GM12878 (cell line): ENCODE results near the gene STXBP1. TPM values are rescaled to one million over a fixed set of nuclear protein-coding genes. Genes with fewer than 3 reads are reported as not detected.

ENCODE experiments used
- ATAC-seq: fragments of 200-7000 bp; cut with Tn5 transposase; 3 replicates; pipeline ENCODE4 v1.9.1; 2020; ENCODE audit warnings: mild to moderate bottlenecking, moderate library complexity
- BruUV-seq: library from RNA; stranded (reverse); fragments of 400-500 nt; replicated peaks from 2 replicates; lab custom pipeline; 2021; lab: Mats Ljungman, UMichigan
- CTCF ChIA-PET: fragments of 300-600 bp; sonication (Branson Sonifier 250); formaldehyde crosslinking; extraction: SDS; loops from one replicate; lab custom pipeline; 2021; ENCODE audit warnings: inconsistent platforms; lab: Yijun Ruan, JAX
- POLR2A ChIA-PET: fragments of 350-600 bp; formaldehyde crosslinking; extraction: SDS; loops from one replicate; lab custom pipeline; 2021; ENCODE audit warnings: inconsistent platforms; lab: Charles Lee
- RAD21 ChIA-PET: fragments of 300-600 bp; sonication (Branson Sonifier 250); formaldehyde crosslinking; loops from one replicate; lab custom pipeline; 2023; ENCODE audit warnings: antibody characterized with exemption; ENCODE audit not compliant: unreplicated experiment; lab: Charles Lee
- SMC1A ChIA-PET: fragments of 300-600 bp; sonication (Branson Sonifier 250); formaldehyde crosslinking; loops from one replicate; lab custom pipeline; 2023; ENCODE audit not compliant: unreplicated experiment, uncharacterized antibody; lab: Charles Lee
- DNase-seq: peaks from one replicate; pipeline ENCODE4 v3.0.0-alpha.2; 2011; ENCODE audit warnings: low read depth, low spot score
- FAIRE-seq: peaks from 3 replicates; lab custom pipeline; 2011; peaks lifted over from hg19 to GRCh38; lab: Jason Lieb, UNC
- H2AFZ ChIP-seq: 2 replicates; pipeline ENCODE4 v1.6.0; 2011; ENCODE audit warnings: low read depth, low read length, control low read depth; ENCODE audit not compliant: control insufficient read depth
- H3K27ac ChIP-seq: 2 replicates; pipeline ENCODE4 v1.5.1; 2011; ENCODE audit warnings: control low read depth; ENCODE audit not compliant: control insufficient read depth, insufficient read depth
- H3K27me3 ChIP-seq, 2 experiments: replicated peaks in 1 of 2; 2 replicates each; pipeline versions ENCODE4 v1.6.0 to v1.6.1; 2011; ENCODE audit warnings: low read length in 1 of 2; ENCODE audit not compliant: control insufficient read depth in 2 of 2, insufficient read depth in 2 of 2
- H3K36me3 ChIP-seq, 2 experiments: 2 replicates each; pipeline ENCODE4 v1.5.1; 2011; ENCODE audit warnings: low read length in 1 of 2; ENCODE audit not compliant: control insufficient read depth in 2 of 2, insufficient read depth in 2 of 2
- H3K4me1 ChIP-seq: 2 replicates; pipeline ENCODE4 v1.6.1; 2011; ENCODE audit warnings: mild to moderate bottlenecking, low read length, moderate library complexity, mixed read lengths; ENCODE audit not compliant: control insufficient read depth, insufficient read depth
- H3K4me2 ChIP-seq: 2 replicates; pipeline ENCODE4 v1.6.0; 2011; ENCODE audit warnings: control low read depth; ENCODE audit not compliant: control insufficient read depth, insufficient read depth
- H3K4me3 ChIP-seq: fragments of 200-600 bp; sonication (generic); 2 replicates; pipeline ENCODE4 v1.5.1; 2016
- H3K79me2 ChIP-seq: 2 replicates; pipeline ENCODE4 v1.6.0; 2011; ENCODE audit warnings: low read length; ENCODE audit not compliant: control insufficient read depth, insufficient read depth
- H3K9ac ChIP-seq: 2 replicates; pipeline ENCODE4 v1.8.0; 2011; ENCODE audit warnings: low read length, control low read depth, mixed read lengths; ENCODE audit not compliant: control insufficient read depth, insufficient read depth
- H3K9me3 ChIP-seq: replicated peaks from 3 replicates; pipeline ENCODE4 v1.5.1; 2011; ENCODE audit warnings: mild to moderate bottlenecking, low read length; ENCODE audit not compliant: control insufficient read depth, insufficient read depth
- H4K20me1 ChIP-seq: 2 replicates; pipeline ENCODE4 v1.6.0; 2011; ENCODE audit not compliant: control insufficient read depth, insufficient read depth
- E2F8 ChIP-seq: fragments of 450-650 bp; IDR thresholded peaks from 2 replicates; pipeline ENCODE4 v1.6.1; 2018; ENCODE audit warnings: mild to moderate bottlenecking, low read depth, moderate library complexity; ENCODE audit not compliant: partially characterized antibody
- E4F1 ChIP-seq: fragments of 450-650 bp; IDR thresholded peaks from 2 replicates; pipeline ENCODE4 v1.6.1; 2018; ENCODE audit warnings: borderline replicate concordance, mild to moderate bottlenecking; ENCODE audit not compliant: partially characterized antibody
- MYC ChIP-seq: IDR thresholded peaks from 2 replicates; pipeline ENCODE4 v1.6.1; 2011; ENCODE audit warnings: mild to moderate bottlenecking, low read length, moderate library complexity, inconsistent platforms; ENCODE audit not compliant: insufficient read depth, insufficient replicate concordance, insufficient read length, severe bottlenecking
- NFYB ChIP-seq: IDR thresholded peaks from 2 replicates; pipeline ENCODE4 v1.6.1; 2011; ENCODE audit warnings: low read depth, mild to moderate bottlenecking, low read length, improper control_type of control experiment, moderate library complexity; ENCODE audit not compliant: insufficient read depth
- RUNX3 ChIP-seq: IDR thresholded peaks from 2 replicates; pipeline ENCODE4 v1.6.1; 2012; ENCODE audit warnings: low read length, inconsistent platforms
- SMAD5 ChIP-seq: IDR thresholded peaks from 2 replicates; pipeline ENCODE4 v1.6.1; 2016; ENCODE audit warnings: antibody characterized with exemption, low read depth
- ZBED1 ChIP-seq: IDR thresholded peaks from 2 replicates; pipeline ENCODE4 v1.6.1; 2016; ENCODE audit warnings: borderline replicate concordance
- ZBTB4 ChIP-seq: fragments of 450-650 bp; formaldehyde crosslinking; IDR thresholded peaks from 2 replicates; pipeline ENCODE4 v1.4.0; 2022; ENCODE audit warnings: mild to moderate bottlenecking, moderate library complexity
- ZNF217 ChIP-seq: fragments of 450-650 bp; IDR thresholded peaks from 2 replicates; pipeline ENCODE4 v1.6.1; 2017; ENCODE audit warnings: antibody characterized with exemption, mild to moderate bottlenecking
- WGBS: methylation state at CpG from one replicate; pipeline ENCODE4 v1.1.6; 2016; ENCODE audit warnings: low lambda C conversion rate; ENCODE audit not compliant: insufficient replicate concordance, insufficient coverage; ENCODE audit errors: missing lambda C conversion rate; 5-methylcytosine and 5-hydroxymethylcytosine counted together
- in situ Hi-C: fragments of 300-500 bp; cut with MboI; formaldehyde crosslinking; loops from 9 replicates; pipeline ENCODE4 v1.14.3; 2018; ENCODE audit warnings: mixed read lengths
- intact Hi-C: fragments of 100-400 bp; cut with micrococcal nuclease; formaldehyde crosslinking; loops from one replicate; pipeline ENCODE4 v1.14.2; 2022; ENCODE audit not compliant: unreplicated experiment
- polyA plus RNA-seq, 11 experiments: library from polyadenylated mRNA; depleted of rRNA in 4 of 11; unstranded in 6 of 11; stranded (reverse) in 5 of 11; fragments of >200 nt; fragmentation: Nextera tagmentation in 4 of 11; fragmentation: Illumina TruSeq in 1 of 11; extraction: Ambion mirVana in 4 of 11; extraction: Trizol in 1 of 11; gene quantifications; 1 replicate in 1 of 11; 2 replicates in 10 of 11; pipeline versions ENCODE4 v1.2.1 to v1.2.3, GENCODE V29; 2011 to 2016; ENCODE audit warnings: inconsistent platforms in 2 of 11, missing spikeins in 2 of 11, low read depth in 1 of 11
- total RNA-seq, 4 experiments: library from RNA; depleted of rRNA in 3 of 4; stranded (reverse); fragments of >200 nt in 3 of 4; fragmentation: Illumina TruSeq in 1 of 4; extraction: Trizol in 1 of 4; gene quantifications; 2 replicates each; pipeline versions ENCODE4 v1.2.1 to v1.2.3, GENCODE V29; 2013 to 2021
- TF ChIP-seq, protein P1 (sequence below): IDR thresholded peaks from 2 replicates; pipeline ENCODE4 v1.6.1; 2011; ENCODE audit warnings: mild to moderate bottlenecking, low read depth, low read length, moderate library complexity; ENCODE audit not compliant: insufficient replicate concordance

Gene STXBP1
- total and polyA plus RNA-seq, 10 of the 15 experiments (the other 5 are each of a cell fraction or from before 2014, with no cell fraction given): 0.08 to 0.85 (median 0.31) TPM; not detected in 3

GRCh38 chr9:127566351-127567001 lies 45.6 kb upstream of the STXBP1 start (continued):
- no peak for TF ChIP-seq MYC
- TF ChIP-seq RUNX3: no peak
- TF ChIP-seq ZNF217: no peak
- TF ChIP-seq, all 136 proteins: peak for 0

GRCh38 chr9:127567035-127567729 lies 44.9 kb upstream of the STXBP1 start:
- no peak overlapping the region for H2AFZ ChIP-seq
- WGBS: 49% methylated on average over 16 of the region's 16 CpGs
- intact Hi-C loops: no loop called here
- H3K9me3 ChIP-seq: no peaks in the 10 kb centered on the region
- H3K36me3 ChIP-seq: no peaks in the 10 kb centered on the region
- no peak for FAIRE-seq
- DNase-seq: no peak
- POLR2A ChIA-PET: interaction anchor here (1.0 kb wide), 1 partner anchor 22 kb away, joined by 3 read pairs; no protein-coding TSS in a partner anchor
- no peaks in the 10 kb centered on the region for H4K20me1 ChIP-seq
- no peaks in the 10 kb centered on the region for H3K79me2 ChIP-seq
- no peak for ATAC-seq
- peaks cover 12% of the 10 kb centered on the region for H3K4me1 ChIP-seq
- H3K4me2 ChIP-seq: no peak overlapping the region
- RAD21 ChIA-PET: no interaction called here
- no peak overlapping the region for H3K9ac ChIP-seq
- SMC1A ChIA-PET: no interaction called here
- BruUV-seq: no TSS peak
- in situ Hi-C loops: no loop called here
- H3K4me3 ChIP-seq: no peak overlapping the region
- peaks cover 0 to 5% of the 10 kb centered on the region in 2 experiments; a peak in 2 of 4 replicates for H3K27me3 ChIP-seq
- H3K27ac ChIP-seq: no peak overlapping the region
- CTCF ChIA-PET: no interaction called here
- no peak for TF ChIP-seq SMAD5
- no peak for TF ChIP-seq ZBTB4
- TF ChIP-seq NFYB: no peak
- no peak for TF ChIP-seq E4F1
- TF ChIP-seq, protein P1, sequence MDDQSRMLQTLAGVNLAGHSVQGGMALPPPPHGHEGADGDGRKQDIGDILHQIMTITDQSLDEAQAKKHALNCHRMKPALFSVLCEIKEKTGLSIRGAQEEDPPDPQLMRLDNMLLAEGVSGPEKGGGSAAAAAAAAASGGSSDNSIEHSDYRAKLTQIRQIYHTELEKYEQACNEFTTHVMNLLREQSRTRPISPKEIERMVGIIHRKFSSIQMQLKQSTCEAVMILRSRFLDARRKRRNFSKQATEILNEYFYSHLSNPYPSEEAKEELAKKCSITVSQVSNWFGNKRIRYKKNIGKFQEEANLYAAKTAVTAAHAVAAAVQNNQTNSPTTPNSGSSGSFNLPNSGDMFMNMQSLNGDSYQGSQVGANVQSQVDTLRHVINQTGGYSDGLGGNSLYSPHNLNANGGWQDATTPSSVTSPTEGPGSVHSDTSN: no peak
- TF ChIP-seq ZBED1: no peak
- TF ChIP-seq E2F8: no peak
